Measurements from ENCODE around the gene PCP4L1.

- no peak for TF ChIP-seq POLR2AphosphoS5 (IDR thresholded peaks at IDR 0.05)
- no peak for TF ChIP-seq EP300 (IDR thresholded peaks at IDR 0.05)
- no peak for TF ChIP-seq CTCF (IDR thresholded peaks at IDR 0.05)
- no peak for TF ChIP-seq POLR2A (IDR thresholded peaks at IDR 0.05)
Observed at GRCh38 chr1:161304927-161305866, 46.7 kb downstream of the PCP4L1 start.
